Spleen (tissue), 11 donors: ENCODE data around the gene SDHAF2. TPM values are rescaled to one million over a fixed set of nuclear protein-coding genes. Genes with fewer than 3 reads are reported as not detected.

ENCODE experiments used
- DNase-seq: peaks from one replicate; pipeline ENCODE4 v3.0.0-alpha.2; 2020
- H3K27ac ChIP-seq, 8 donors: fragments of 200-600 bp; sonication (generic) in 7 of 8; 1 replicate in 4 of 8; 2 replicates in 4 of 8; pipeline versions ENCODE4 v1.5.0 to v1.8.0; 2016 to 2021; ENCODE audit warnings: inconsistent platforms in 4 of 8, mild to moderate bottlenecking in 4 of 8, moderate library complexity in 1 of 8
- H3K27me3 ChIP-seq, 7 donors: fragments of 200-600 bp; sonication (generic) in 6 of 7; replicated peaks in 1 of 7; 1 replicate in 4 of 7; 2 replicates in 3 of 7; pipeline versions ENCODE4 v1.5.0 to v1.8.0; 2016 to 2021; ENCODE audit warnings: inconsistent platforms in 3 of 7, mild to moderate bottlenecking in 1 of 7
- H3K36me3 ChIP-seq, 6 donors: fragments of 200-600 bp; sonication (generic) in 5 of 6; 1 replicate in 4 of 6; 2 replicates in 2 of 6; pipeline versions ENCODE4 v1.5.0 to v1.8.0; 2016 to 2021; ENCODE audit warnings: inconsistent platforms in 2 of 6
- H3K4me1 ChIP-seq, 6 donors: fragments of 200-600 bp; sonication (generic) in 5 of 6; 1 replicate in 3 of 6; 2 replicates in 3 of 6; pipeline versions ENCODE4 v1.5.0 to v1.8.0; 2016 to 2021; ENCODE audit warnings: inconsistent platforms in 3 of 6
- H3K4me3 ChIP-seq, 8 donors: fragments of 200-600 bp; sonication (generic) in 7 of 8; 1 replicate in 4 of 8; 2 replicates in 4 of 8; pipeline versions ENCODE4 v1.5.0 to v1.8.0; 2016 to 2021; ENCODE audit warnings: inconsistent platforms in 4 of 8, mild to moderate bottlenecking in 4 of 8, moderate library complexity in 2 of 8
- H3K9me3 ChIP-seq, 8 donors: fragments of 200-600 bp; sonication (generic) in 7 of 8; 1 replicate in 4 of 8; 2 replicates in 4 of 8; pipeline versions ENCODE4 v1.5.0 to v1.8.0; 2016 to 2021; ENCODE audit warnings: inconsistent platforms in 4 of 8
- CTCF ChIP-seq, 11 experiments: fragments of 200-600 bp in 7 of 11; fragments of 450-650 bp in 4 of 11; sonication (generic) in 4 of 11; IDR thresholded peaks in 8 of 11; conservative IDR thresholded peaks in 3 of 11; 1 replicate in 7 of 11; 2 replicates in 4 of 11; pipeline versions ENCODE4 v1.4.0 to v1.8.0; 2016 to 2021; ENCODE audit warnings: antibody characterized with exemption in 11 of 11, inconsistent platforms in 4 of 11, mild to moderate bottlenecking in 1 of 11
- POLR2A ChIP-seq, 3 donors: fragments of 450-650 bp; IDR thresholded peaks; one replicate each; pipeline ENCODE4 v1.5.1; 2017; ENCODE audit warnings: antibody characterized with exemption in 3 of 3, mild to moderate bottlenecking in 1 of 3
- POLR2AphosphoS5 ChIP-seq, 3 donors: sonication (generic); formaldehyde crosslinking; IDR thresholded peaks; one replicate each; pipeline ENCODE4 v1.5.1; 2017; ENCODE audit warnings: antibody characterized with exemption in 3 of 3
- WGBS, 5 donors: extraction: QIAGEN DNeasy Blood & Tissue Kit in 3 of 5; methylation state at CpG; one replicate each; pipeline versions ENCODE4 v1.1.5 to v1.1.7; 2013 to 2018; 5-methylcytosine and 5-hydroxymethylcytosine counted together
- intact Hi-C: fragments of 100-400 bp; cut with DNase I; formaldehyde crosslinking; loops from one replicate; pipeline ENCODE4 v1.15.0; 2023; ENCODE audit warnings: low total_unique reads
- polyA plus RNA-seq, 3 donors: library from polyadenylated mRNA; stranded (reverse); fragments of 200-250 nt; gene quantifications; one replicate each; pipeline ENCODE4 v1.2.1, GENCODE V29; 2013
- total RNA-seq, 7 donors: library from RNA; depleted of rRNA in 3 of 7; stranded (reverse); fragments of >200 nt in 3 of 7; fragmentation: NEBNext Ultra II Directional in 4 of 7; extraction: Animal tissue kit (Norgen Biotek cat#: 25700) in 4 of 7; gene quantifications; one replicate each; pipeline versions ENCODE4 v1.1.0 to v1.2.1, GENCODE V29; 2016 to 2021
- donor health status: healthy with polysubstance abuse.
- donor health status: DM: no; HTN: no; CAD: no; lungs with moderate emphysema.
- donor health status: DM: no; HTN: no; CAD: no.
- donor health status: Bipolar disorder and iron deficiency.
- donor health status: healthy.
- donor health status: DM: no; HTN: no; CAD: no.
- donor health status: DM: yes; HTN: yes; CAD: no.

SDHAF2 gene
- total and polyA plus RNA-seq, 10 donors = 39.8 to 74.2 (median 53.6) TPM

- Histone ChIP-seq H3K36me3 (peaks cover 0 to 100% (median 65%) of the 10 kb centered on the region in 6 donors), H3K4me1 (peaks cover 0 to 15% (median 6%) of the 10 kb centered on the region in 6 donors), H3K9me3 (no peaks in the 10 kb centered on the region), H3K27me3 (no peaks in the 10 kb centered on the region), H3K27ac (no peak overlapping the region), H3K4me3 (no peak overlapping the region)
- TF ChIP-seq POLR2AphosphoS5 (IDR thresholded peaks at IDR 0.05) = no peak
- TF ChIP-seq CTCF (IDR thresholded peaks at IDR 0.05 in 8 of 11, conservative IDR thresholded peaks at IDR 0.05 in 3 of 11) = no peak
- TF ChIP-seq POLR2A (IDR thresholded peaks at IDR 0.05) = no peak
- intact Hi-C loops = no loop called here
- no peak for DNase-seq
- WGBS, 5 donors = 85 to 93% (median 88%) methylated on average over 7 of the region's 7 CpGs
Measured at GRCh38 chr11:61448552-61448927, 18.6 kb downstream of the SDHAF2 start.

- Histone ChIP-seq H3K36me3 (peaks cover 0 to 100% (median 33%) of the 10 kb centered on the region in 6 donors), H3K4me1 (no peaks in the 10 kb centered on the region), H3K27me3 (no peaks in the 10 kb centered on the region), H3K9me3 (no peaks in the 10 kb centered on the region), H3K27ac (no peak overlapping the region), H3K4me3 (no peak overlapping the region)
- intact Hi-C loops = no loop called here
- TF ChIP-seq CTCF (IDR thresholded peaks at IDR 0.05 in 8 of 11, conservative IDR thresholded peaks at IDR 0.05 in 3 of 11) = no peak
- no peak for TF ChIP-seq POLR2AphosphoS5 (IDR thresholded peaks at IDR 0.05)
- no peak for TF ChIP-seq POLR2A (IDR thresholded peaks at IDR 0.05)
- no peak for DNase-seq
- 93 to 99% (median 97%) methylated on average over 2 of the region's 2 CpGs for WGBS, 5 donors
Measured at GRCh38 chr11:61452825-61453224, 22.9 kb downstream of the SDHAF2 start.

GRCh38 chr11:61453695-61454094, 23.8 kb downstream of the SDHAF2 start:
- Histone ChIP-seq H3K36me3 (peaks cover 0 to 91% (median 25%) of the 10 kb centered on the region in 6 donors), H3K4me3 (no peak overlapping the region), H3K27me3 (no peaks in the 10 kb centered on the region), H3K4me1 (no peaks in the 10 kb centered on the region), H3K9me3 (no peaks in the 10 kb centered on the region), H3K27ac (no peak overlapping the region)
- intact Hi-C loops = no loop called here
- DNase-seq = no peak
- TF ChIP-seq CTCF (IDR thresholded peaks at IDR 0.05 in 8 of 11, conservative IDR thresholded peaks at IDR 0.05 in 3 of 11) = no peak
- no peak for TF ChIP-seq POLR2A (IDR thresholded peaks at IDR 0.05)
- TF ChIP-seq POLR2AphosphoS5 (IDR thresholded peaks at IDR 0.05) = no peak
- 77 to 93% (median 92%) methylated on average over 3 of the region's 3 CpGs for WGBS, 5 donors

GRCh38 chr11:61454520-61454919, 24.6 kb downstream of the SDHAF2 start:
- H3K9me3 ChIP-seq = no peaks in the 10 kb centered on the region
- peaks cover 0 to 85% (median 19%) of the 10 kb centered on the region in 6 donors for H3K36me3 ChIP-seq
- 88 to 97% (median 93%) methylated on average over 7 of the region's 7 CpGs for WGBS, 5 donors
- no peak overlapping the region for H3K4me3 ChIP-seq
- H3K27me3 ChIP-seq = no peaks in the 10 kb centered on the region
- no peak for DNase-seq
- H3K4me1 ChIP-seq = no peaks in the 10 kb centered on the region
- H3K27ac ChIP-seq = no peak overlapping the region
- TF ChIP-seq POLR2A (IDR thresholded peaks at IDR 0.05) (no peak), POLR2AphosphoS5 (IDR thresholded peaks at IDR 0.05) (no peak), CTCF (IDR thresholded peaks at IDR 0.05 in 8 of 11, conservative IDR thresholded peaks at IDR 0.05 in 3 of 11) (no peak)
- intact Hi-C loops = no loop called here
